H1 (cell line): Measurements from ENCODE around the gene LRP2BP. TPM values are rescaled to one million over a fixed set of nuclear protein-coding genes. Genes with fewer than 3 reads are reported as not detected.

Experiments
- ATF2 ChIP-seq: IDR thresholded peaks from 2 replicates; pipeline ENCODE4 v1.6.1; 2012; ENCODE audit warnings: low read length, inconsistent platforms
- ATF3 ChIP-seq: IDR thresholded peaks from 2 replicates; pipeline ENCODE4 v1.6.1; 2011; ENCODE audit warnings: low read depth, mild to moderate bottlenecking, low read length; ENCODE audit not compliant: insufficient read depth
- BACH1 ChIP-seq: IDR thresholded peaks from 2 replicates; pipeline ENCODE4 v1.6.1; 2012; ENCODE audit warnings: low read length, improper control_type of control experiment
- CBX5 ChIP-seq: fragments of 300-800, 300-1000 bp; sonication (generic); IDR thresholded peaks from 2 replicates; pipeline ENCODE4 v1.7.1; 2016; ENCODE audit warnings: antibody characterized with exemption, low read length, low read depth
- CBX8 ChIP-seq: fragments of 300-800, 300-1000 bp; sonication (generic); IDR thresholded peaks from 2 replicates; pipeline ENCODE4 v1.7.1; 2016; ENCODE audit warnings: low read depth, low read length, borderline replicate concordance
- EGR1 ChIP-seq: IDR thresholded peaks from 2 replicates; pipeline ENCODE4 v1.6.1; 2011; ENCODE audit warnings: low read depth, low read length, borderline replicate concordance
- EZH2 ChIP-seq: fragments of 200-600 bp; sonication (generic); IDR thresholded peaks from 2 replicates; pipeline ENCODE4 v1.7.1; 2012; ENCODE audit warnings: low read depth, mild to moderate bottlenecking, moderate library complexity, low read length, inconsistent platforms; ENCODE audit not compliant: severe bottlenecking
- KDM1A ChIP-seq: fragments of 200-600, 300-600 bp; sonication (generic); IDR thresholded peaks from 2 replicates; pipeline ENCODE4 v1.7.1; 2016; ENCODE audit warnings: mild to moderate bottlenecking, low read length, borderline replicate concordance
- MAFK ChIP-seq: IDR thresholded peaks from 2 replicates; pipeline ENCODE4 v1.6.1; 2012; ENCODE audit warnings: low read depth, mild to moderate bottlenecking, improper control_type of control experiment, low read length
- PHF8 ChIP-seq: fragments of 200-600 bp; sonication (generic); conservative IDR thresholded peaks from 2 replicates; pipeline ENCODE4 v1.7.1; 2012; ENCODE audit warnings: low read depth, mild to moderate bottlenecking, inconsistent platforms, low read length, moderate library complexity
- POLR2AphosphoS5 ChIP-seq: IDR thresholded peaks from 2 replicates; pipeline ENCODE4 v1.6.1; 2011; ENCODE audit warnings: low read depth, low read length
- RBBP5 ChIP-seq: IDR thresholded peaks from 2 replicates; pipeline ENCODE4 v1.7.1; 2012; ENCODE audit warnings: low read depth, mild to moderate bottlenecking, inconsistent platforms, low read length, moderate library complexity, borderline replicate concordance
- TEAD4 ChIP-seq: IDR thresholded peaks from 2 replicates; pipeline ENCODE4 v1.6.1; 2012; ENCODE audit warnings: low read depth, low read length, inconsistent platforms, mixed read lengths
- USF2 ChIP-seq: IDR thresholded peaks from 2 replicates; pipeline ENCODE4 v1.6.1; 2011; ENCODE audit warnings: low read length, improper control_type of control experiment
- YY1 ChIP-seq: IDR thresholded peaks from 2 replicates; pipeline ENCODE4 v1.6.1; 2011; ENCODE audit warnings: low read depth, mild to moderate bottlenecking, low read length
- ZNF274 ChIP-seq: IDR thresholded peaks from 2 replicates; pipeline ENCODE4 v1.7.0; 2012; ENCODE audit warnings: low read length, borderline replicate concordance; ENCODE audit errors: extremely low read depth
- polyA plus RNA-seq, 7 experiments: library from polyadenylated mRNA; depleted of rRNA in 3 of 7; stranded (reverse) in 5 of 7; unstranded in 2 of 7; fragments of >200 nt in 5 of 7; fragments of 200-250 nt in 2 of 7; gene quantifications; 1 replicate in 5 of 7; 2 replicates in 1 of 7; 4 replicates in 1 of 7; pipeline versions ENCODE4 v1.2.1 to v1.2.3, GENCODE V29; 2011 to 2013; ENCODE audit warnings: missing spikeins in 2 of 7, mixed read lengths in 2 of 7
- total RNA-seq: library from RNA; stranded (reverse); fragmentation: NEBNext Ultra II Directional; extraction: Animal tissue kit (Norgen Biotek cat#: 25700); gene quantifications from 2 replicates; pipeline ENCODE4 v1.2.1, GENCODE V29; 2021
- TF ChIP-seq, protein P1 (sequence below), 3 experiments: IDR thresholded peaks; 1 replicate in 2 of 3; 2 replicates in 1 of 3; pipeline versions ENCODE4 v1.5.1 to v1.6.1; 2011; ENCODE audit warnings: low read length in 3 of 3, mild to moderate bottlenecking in 3 of 3, inconsistent platforms in 2 of 3, low read depth in 1 of 3, moderate library complexity in 1 of 3; ENCODE audit not compliant: insufficient read depth in 1 of 3; ENCODE audit errors: control extremely low read depth in 1 of 3

LRP2BP gene
- total and polyA plus RNA-seq, 2 of the 8 experiments (the other 6 are each of a cell fraction or from before 2014, with no cell fraction given): 0.12 to 0.30 TPM

DNA sequence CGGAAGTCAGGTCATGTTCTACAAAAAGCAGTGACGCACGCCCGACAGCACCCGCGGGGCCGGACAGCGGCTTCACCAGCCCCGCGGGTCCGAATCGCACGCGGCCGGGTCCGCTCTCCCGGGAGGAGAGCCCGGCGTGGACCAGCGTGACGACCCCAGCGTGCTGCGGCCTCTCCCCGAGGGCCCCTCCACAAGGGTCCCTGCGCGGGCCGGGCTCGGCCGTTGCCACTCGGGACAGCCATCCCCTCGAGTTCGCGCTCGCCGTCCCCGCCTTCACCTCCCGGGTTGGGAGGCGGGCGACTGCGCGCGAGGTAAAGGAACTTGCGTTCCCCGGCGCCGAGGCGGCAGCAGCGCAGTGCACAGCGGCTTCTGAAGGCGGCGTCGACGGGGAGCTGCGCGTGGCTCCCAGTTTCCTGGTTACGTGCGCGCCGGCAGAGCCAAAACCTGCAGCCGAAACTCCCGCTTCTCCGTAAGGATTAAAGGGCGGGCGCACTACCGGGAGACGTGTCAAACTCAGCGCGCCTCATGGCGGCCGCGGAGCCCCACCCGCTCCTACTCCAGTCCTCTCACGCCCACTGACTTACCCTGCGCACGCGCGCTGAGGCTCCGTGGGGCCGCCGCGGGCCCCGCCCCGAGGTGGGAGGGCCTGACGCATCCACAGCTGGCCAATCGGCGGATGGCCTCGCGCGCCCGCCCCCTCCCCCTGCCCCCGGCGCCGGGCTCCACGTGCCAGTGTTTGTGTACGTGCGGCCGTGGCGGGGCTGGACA is 416 bp upstream of the LRP2BP start (continued):
- TF ChIP-seq ATF2: no peak
- TF ChIP-seq ATF3: no peak
- TF ChIP-seq CBX8: no peak
- TF ChIP-seq ZNF274: no peak
- peak; percentile 28 for TF ChIP-seq EGR1
- TF ChIP-seq MAFK: no peak
- no peak for TF ChIP-seq TEAD4
- no peak for TF ChIP-seq USF2
- peak; percentile 51 for TF ChIP-seq PHF8
- peak; percentile 55 for TF ChIP-seq POLR2AphosphoS5
- peak; percentile 94 for TF ChIP-seq YY1
- TF ChIP-seq, protein P1, sequence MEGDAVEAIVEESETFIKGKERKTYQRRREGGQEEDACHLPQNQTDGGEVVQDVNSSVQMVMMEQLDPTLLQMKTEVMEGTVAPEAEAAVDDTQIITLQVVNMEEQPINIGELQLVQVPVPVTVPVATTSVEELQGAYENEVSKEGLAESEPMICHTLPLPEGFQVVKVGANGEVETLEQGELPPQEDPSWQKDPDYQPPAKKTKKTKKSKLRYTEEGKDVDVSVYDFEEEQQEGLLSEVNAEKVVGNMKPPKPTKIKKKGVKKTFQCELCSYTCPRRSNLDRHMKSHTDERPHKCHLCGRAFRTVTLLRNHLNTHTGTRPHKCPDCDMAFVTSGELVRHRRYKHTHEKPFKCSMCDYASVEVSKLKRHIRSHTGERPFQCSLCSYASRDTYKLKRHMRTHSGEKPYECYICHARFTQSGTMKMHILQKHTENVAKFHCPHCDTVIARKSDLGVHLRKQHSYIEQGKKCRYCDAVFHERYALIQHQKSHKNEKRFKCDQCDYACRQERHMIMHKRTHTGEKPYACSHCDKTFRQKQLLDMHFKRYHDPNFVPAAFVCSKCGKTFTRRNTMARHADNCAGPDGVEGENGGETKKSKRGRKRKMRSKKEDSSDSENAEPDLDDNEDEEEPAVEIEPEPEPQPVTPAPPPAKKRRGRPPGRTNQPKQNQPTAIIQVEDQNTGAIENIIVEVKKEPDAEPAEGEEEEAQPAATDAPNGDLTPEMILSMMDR (IDR thresholded peaks at IDR 0.05; ENCODE audit: control extremely low read depth in 1 of 3, insufficient read depth in 1 of 3, low read depth in 1 of 3, low read length in 3 of 3): no peak
- no peak for TF ChIP-seq CBX5
- TF ChIP-seq RBBP5: peak; percentile 91; the same call in 1 of the 2 replicates
- no peak for TF ChIP-seq EZH2
- 0 out of 2 replicates have a peak, but pooled peaks have one; percentile 7 for TF ChIP-seq KDM1A
- TF ChIP-seq BACH1: peak; percentile 79
